GM12872 (cell line): ENCODE results near the gene TAF8.

Source experiments
- CTCF ChIP-seq: IDR thresholded peaks from 3 replicates; pipeline ENCODE4 v1.5.1; 2011; ENCODE audit warnings: low read depth, mild to moderate bottlenecking, low read length, moderate library complexity; ENCODE audit not compliant: insufficient read depth

TAF8 gene

GRCh38 chr6:42112351-42112750 is 62.0 kb downstream of the TAF8 start:
- no peak for TF ChIP-seq CTCF

- no peak for TF ChIP-seq CTCF
Measured at GRCh38 chr6:42113936-42114636, 63.8 kb downstream of the TAF8 start.

GRCh38 chr6:42117843-42118161 is 67.5 kb downstream of the TAF8 start:
- no peak for TF ChIP-seq CTCF

- TF ChIP-seq CTCF = no peak
Measured at GRCh38 chr6:42118162-42119001, 68.1 kb downstream of the TAF8 start.

- TF ChIP-seq CTCF = no peak
Measured at GRCh38 chr6:42120895-42121865, 70.9 kb downstream of the TAF8 start.

GRCh38 chr6:42123379-42124103 is 73.2 kb downstream of the TAF8 start:
- no peak for TF ChIP-seq CTCF
